ENCODE results near the gene PGM1.

The PGM1 gene

DNA sequence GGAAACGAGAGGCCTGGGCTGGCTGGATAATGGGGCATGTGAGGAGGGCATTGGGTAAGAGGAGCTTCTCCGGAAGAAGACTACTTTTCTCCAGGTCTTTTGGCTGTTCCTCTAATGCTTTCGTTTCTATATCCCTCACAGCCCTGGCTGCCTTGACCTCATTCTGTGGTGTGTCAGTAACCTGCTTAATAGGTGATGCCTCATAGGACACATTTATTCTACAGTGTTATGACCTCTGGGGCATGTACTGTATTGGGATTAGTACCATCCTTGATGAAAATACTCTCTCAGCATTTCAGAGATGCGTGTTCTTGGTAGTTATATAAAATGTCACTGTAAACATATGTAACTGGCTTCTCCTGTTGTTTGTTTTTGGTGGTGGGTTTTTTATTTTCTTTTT, 40.1 kb downstream of the PGM1 start:
- no peaks in the 10 kb centered on the region for H3K79me2 ChIP-seq (ENCODE audit: insufficient read depth, low read length)
- H3K9ac ChIP-seq (ENCODE audit: low read depth, low read length, poor library complexity, severe bottlenecking) = no peak overlapping the region
- no peak for TF ChIP-seq EZH2phosphoT487 (IDR thresholded peaks at IDR 0.05; ENCODE audit: borderline replicate concordance)
- TF ChIP-seq, protein P1, sequence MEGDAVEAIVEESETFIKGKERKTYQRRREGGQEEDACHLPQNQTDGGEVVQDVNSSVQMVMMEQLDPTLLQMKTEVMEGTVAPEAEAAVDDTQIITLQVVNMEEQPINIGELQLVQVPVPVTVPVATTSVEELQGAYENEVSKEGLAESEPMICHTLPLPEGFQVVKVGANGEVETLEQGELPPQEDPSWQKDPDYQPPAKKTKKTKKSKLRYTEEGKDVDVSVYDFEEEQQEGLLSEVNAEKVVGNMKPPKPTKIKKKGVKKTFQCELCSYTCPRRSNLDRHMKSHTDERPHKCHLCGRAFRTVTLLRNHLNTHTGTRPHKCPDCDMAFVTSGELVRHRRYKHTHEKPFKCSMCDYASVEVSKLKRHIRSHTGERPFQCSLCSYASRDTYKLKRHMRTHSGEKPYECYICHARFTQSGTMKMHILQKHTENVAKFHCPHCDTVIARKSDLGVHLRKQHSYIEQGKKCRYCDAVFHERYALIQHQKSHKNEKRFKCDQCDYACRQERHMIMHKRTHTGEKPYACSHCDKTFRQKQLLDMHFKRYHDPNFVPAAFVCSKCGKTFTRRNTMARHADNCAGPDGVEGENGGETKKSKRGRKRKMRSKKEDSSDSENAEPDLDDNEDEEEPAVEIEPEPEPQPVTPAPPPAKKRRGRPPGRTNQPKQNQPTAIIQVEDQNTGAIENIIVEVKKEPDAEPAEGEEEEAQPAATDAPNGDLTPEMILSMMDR (conservative IDR thresholded peaks at IDR 0.05; ENCODE audit: low read length) = no peak
- peaks cover 88% of the 10 kb centered on the region for H3K36me3 ChIP-seq (ENCODE audit: insufficient read depth, low read length)
- no peak overlapping the region for H2AFZ ChIP-seq (ENCODE audit: low read length)
- H3K27me3 ChIP-seq (ENCODE audit: insufficient read depth, low read length, poor library complexity, severe bottlenecking) = no peaks in the 10 kb centered on the region
- no peaks in the 10 kb centered on the region for H3K9me3 ChIP-seq (ENCODE audit: insufficient read depth, low read depth, low read length)
- H4K20me1 ChIP-seq (ENCODE audit: insufficient read depth, low read length, poor library complexity, severe bottlenecking) = no peaks in the 10 kb centered on the region
- no peak overlapping the region for H3K4me2 ChIP-seq (ENCODE audit: low read depth, low read length, poor library complexity, severe bottlenecking)
- H3K9me2 ChIP-seq (replicated peaks; ENCODE audit: low read depth, low read length) = no peaks in the 10 kb centered on the region
- H3K4me3 ChIP-seq (ENCODE audit: low read length, poor library complexity, severe bottlenecking) = no peak overlapping the region
- no peaks in the 10 kb centered on the region for H3F3A ChIP-seq (ENCODE audit: low read depth)
- no peaks in the 10 kb centered on the region for H3K4me1 ChIP-seq (ENCODE audit: insufficient read depth, low read length, poor library complexity, severe bottlenecking)

- Histone ChIP-seq H3K4me3 (ENCODE audit: low read length, poor library complexity, severe bottlenecking) (no peak overlapping the region), H3K9me2 (replicated peaks; ENCODE audit: low read depth, low read length) (no peaks in the 10 kb centered on the region), H3F3A (ENCODE audit: low read depth) (no peaks in the 10 kb centered on the region), H3K9me3 (ENCODE audit: insufficient read depth, low read depth, low read length) (no peaks in the 10 kb centered on the region), H2AFZ (ENCODE audit: low read length) (no peak overlapping the region), H4K20me1 (ENCODE audit: insufficient read depth, low read length, poor library complexity, severe bottlenecking) (no peaks in the 10 kb centered on the region), H3K9ac (ENCODE audit: low read depth, low read length, poor library complexity, severe bottlenecking) (no peak overlapping the region), H3K4me1 (ENCODE audit: insufficient read depth, low read length, poor library complexity, severe bottlenecking) (no peaks in the 10 kb centered on the region), H3K27me3 (ENCODE audit: insufficient read depth, low read length, poor library complexity, severe bottlenecking) (no peaks in the 10 kb centered on the region), H3K79me2 (ENCODE audit: insufficient read depth, low read length) (no peaks in the 10 kb centered on the region), H3K36me3 (ENCODE audit: insufficient read depth, low read length) (peaks cover 97% of the 10 kb centered on the region), H3K4me2 (ENCODE audit: low read depth, low read length, poor library complexity, severe bottlenecking) (no peak overlapping the region)
- TF ChIP-seq EZH2phosphoT487 (IDR thresholded peaks at IDR 0.05; ENCODE audit: borderline replicate concordance) = no peak
- TF ChIP-seq, protein P1 (conservative IDR thresholded peaks at IDR 0.05; ENCODE audit: low read length) = no peak
Observed at GRCh38 chr1:63634471-63634870, 41.3 kb downstream of the PGM1 start.

- H3F3A ChIP-seq (ENCODE audit: low read depth) = no peaks in the 10 kb centered on the region
- H3K4me1 ChIP-seq (ENCODE audit: insufficient read depth, low read length, poor library complexity, severe bottlenecking) = no peaks in the 10 kb centered on the region
- no peak overlapping the region for H3K4me2 ChIP-seq (ENCODE audit: low read depth, low read length, poor library complexity, severe bottlenecking)
- no peaks in the 10 kb centered on the region for H3K27me3 ChIP-seq (ENCODE audit: insufficient read depth, low read length, poor library complexity, severe bottlenecking)
- no peak for TF ChIP-seq EZH2phosphoT487 (IDR thresholded peaks at IDR 0.05; ENCODE audit: borderline replicate concordance)
- TF ChIP-seq, protein P1 (conservative IDR thresholded peaks at IDR 0.05; ENCODE audit: low read length) = no peak
- no peaks in the 10 kb centered on the region for H3K79me2 ChIP-seq (ENCODE audit: insufficient read depth, low read length)
- no peaks in the 10 kb centered on the region for H3K9me3 ChIP-seq (ENCODE audit: insufficient read depth, low read depth, low read length)
- H4K20me1 ChIP-seq (ENCODE audit: insufficient read depth, low read length, poor library complexity, severe bottlenecking) = no peaks in the 10 kb centered on the region
- peaks cover 97% of the 10 kb centered on the region for H3K36me3 ChIP-seq (ENCODE audit: insufficient read depth, low read length)
- no peak overlapping the region for H3K9ac ChIP-seq (ENCODE audit: low read depth, low read length, poor library complexity, severe bottlenecking)
- H3K4me3 ChIP-seq (ENCODE audit: low read length, poor library complexity, severe bottlenecking) = no peak overlapping the region
- no peaks in the 10 kb centered on the region for H3K9me2 ChIP-seq (replicated peaks; ENCODE audit: low read depth, low read length)
- no peak overlapping the region for H2AFZ ChIP-seq (ENCODE audit: low read length)
Observed at GRCh38 chr1:63635681-63636080, 42.5 kb downstream of the PGM1 start.
